ENCODE measurements around the gene AQP12A.
"Not testable (repeated sequence)": the region's sequence is repeated elsewhere in the genome, so short reads cannot be mapped to it uniquely, and the experiment has no call there.

Gene AQP12A

GRCh38 chr2:240691631-240692420 lies at the start of gene AQP12A:
TSS of gene AQP12A (plus strand) at chr2:240691866. CDS start at chr2:240691914, 48 bp downstream.
- ATAC-seq (ENCODE audit: insufficient read depth, low read depth); H3K9ac ChIP-seq (ENCODE audit: low read depth, low read length); H3K9me3 ChIP-seq (ENCODE audit: insufficient read depth, low read length, severe bottlenecking); H2AFZ ChIP-seq (ENCODE audit: low read depth, low read length); H3K4me1 ChIP-seq (ENCODE audit: insufficient read depth, low read length); DNase-seq; H3K27me3 ChIP-seq (ENCODE audit: insufficient read depth, low read length, poor library complexity); H3K79me2 ChIP-seq (ENCODE audit: insufficient read depth, low read length); H3K36me3 ChIP-seq (ENCODE audit: insufficient read depth, low read length); H3K4me2 ChIP-seq (ENCODE audit: insufficient read depth, low read length); H3K27ac ChIP-seq (ENCODE audit: low read length); H3K4me3 ChIP-seq (ENCODE audit: low read depth in 1 of 2, low read length in 2 of 2); H4K20me1 ChIP-seq (ENCODE audit: insufficient read depth, low read length): not testable (repeated sequence)

- H2AFZ ChIP-seq (ENCODE audit: low read depth, low read length), result no peak overlapping the region
- H3K36me3 ChIP-seq (ENCODE audit: insufficient read depth, low read length), result no peaks in the 10 kb centered on the region
- no peaks in the 10 kb centered on the region for H4K20me1 ChIP-seq (ENCODE audit: insufficient read depth, low read length)
- H3K4me3 ChIP-seq (ENCODE audit: low read depth in 1 of 2, low read length in 2 of 2), result no peak overlapping the region
- H3K4me2 ChIP-seq (ENCODE audit: insufficient read depth, low read length), result no peak overlapping the region
- TF ChIP-seq CTCF (IDR thresholded peaks at IDR 0.05; ENCODE audit: borderline replicate concordance, extremely low read depth, low read length, poor library complexity, severe bottlenecking) (no peak), EZH2 (IDR thresholded peaks at IDR 0.05; ENCODE audit: borderline replicate concordance, low read depth, low read length, severe bottlenecking) (no peak)
- no peak for DNase-seq
- no peaks in the 10 kb centered on the region for H3K79me2 ChIP-seq (ENCODE audit: insufficient read depth, low read length)
- no peak overlapping the region for H3K27ac ChIP-seq (ENCODE audit: low read length)
- H3K9ac ChIP-seq (ENCODE audit: low read depth, low read length), result no peak overlapping the region
- H3K9me3 ChIP-seq (ENCODE audit: insufficient read depth, low read length, severe bottlenecking), result no peaks in the 10 kb centered on the region
- no peak for ATAC-seq (ENCODE audit: insufficient read depth, low read depth)
- H3K27me3 ChIP-seq (ENCODE audit: insufficient read depth, low read length, poor library complexity), result no peaks in the 10 kb centered on the region
- H3K4me1 ChIP-seq (ENCODE audit: insufficient read depth, low read length), result no peaks in the 10 kb centered on the region
Measured at GRCh38 chr2:240642061-240642805, 49.4 kb upstream of the AQP12A start.

GRCh38 chr2:240642806-240643092 lies 48.9 kb upstream of the AQP12A start:
- ATAC-seq (ENCODE audit: insufficient read depth, low read depth) (no peak), DNase-seq (no peak)
- Histone ChIP-seq H3K79me2 (ENCODE audit: insufficient read depth, low read length) (no peaks in the 10 kb centered on the region), H3K9me3 (ENCODE audit: insufficient read depth, low read length, severe bottlenecking) (no peaks in the 10 kb centered on the region), H3K27ac (ENCODE audit: low read length) (no peak overlapping the region), H2AFZ (ENCODE audit: low read depth, low read length) (no peak overlapping the region), H3K4me1 (ENCODE audit: insufficient read depth, low read length) (no peaks in the 10 kb centered on the region), H3K27me3 (ENCODE audit: insufficient read depth, low read length, poor library complexity) (no peaks in the 10 kb centered on the region), H3K4me3 (ENCODE audit: low read depth in 1 of 2, low read length in 2 of 2) (no peak overlapping the region), H3K9ac (ENCODE audit: low read depth, low read length) (no peak overlapping the region), H3K36me3 (ENCODE audit: insufficient read depth, low read length) (no peaks in the 10 kb centered on the region), H3K4me2 (ENCODE audit: insufficient read depth, low read length) (no peak overlapping the region), H4K20me1 (ENCODE audit: insufficient read depth, low read length) (peaks cover under 1% of the 10 kb centered on the region; the same call in 1 of the 2 replicates)
- no peak for TF ChIP-seq CTCF (IDR thresholded peaks at IDR 0.05; ENCODE audit: borderline replicate concordance, extremely low read depth, low read length, poor library complexity, severe bottlenecking)
- TF ChIP-seq EZH2 (IDR thresholded peaks at IDR 0.05; ENCODE audit: borderline replicate concordance, low read depth, low read length, severe bottlenecking), result no peak

GRCh38 chr2:240643093-240643810 lies 48.4 kb upstream of the AQP12A start:
- TF ChIP-seq CTCF (IDR thresholded peaks at IDR 0.05; ENCODE audit: borderline replicate concordance, extremely low read depth, low read length, poor library complexity, severe bottlenecking), result no peak
- TF ChIP-seq EZH2 (IDR thresholded peaks at IDR 0.05; ENCODE audit: borderline replicate concordance, low read depth, low read length, severe bottlenecking), result no peak
- Histone ChIP-seq H3K79me2 (ENCODE audit: insufficient read depth, low read length) (no peaks in the 10 kb centered on the region), H4K20me1 (ENCODE audit: insufficient read depth, low read length) (peaks cover 5% of the 10 kb centered on the region; the same call in 1 of the 2 replicates), H2AFZ (ENCODE audit: low read depth, low read length) (no peak overlapping the region), H3K4me3 (ENCODE audit: low read depth in 1 of 2, low read length in 2 of 2) (no peak overlapping the region), H3K4me1 (ENCODE audit: insufficient read depth, low read length) (no peaks in the 10 kb centered on the region), H3K9me3 (ENCODE audit: insufficient read depth, low read length, severe bottlenecking) (no peaks in the 10 kb centered on the region), H3K9ac (ENCODE audit: low read depth, low read length) (no peak overlapping the region), H3K27me3 (ENCODE audit: insufficient read depth, low read length, poor library complexity) (peaks cover 1% of the 10 kb centered on the region), H3K27ac (ENCODE audit: low read length) (no peak overlapping the region), H3K4me2 (ENCODE audit: insufficient read depth, low read length) (no peak overlapping the region), H3K36me3 (ENCODE audit: insufficient read depth, low read length) (no peaks in the 10 kb centered on the region)
- no peak for ATAC-seq (ENCODE audit: insufficient read depth, low read depth)
- no peak for DNase-seq
